A549 (cell line): Measurements from ENCODE around the gene ZRANB3. TPM values are rescaled to one million over a fixed set of nuclear protein-coding genes. Genes with fewer than 3 reads are reported as not detected.

Experiments
- ATAC-seq, 2 experiments: fragments of 200-7000 bp in 1 of 2; fragments of >200 bp in 1 of 2; cut with Nextera tagmentation in 1 of 2; cut with Tn5 transposase in 1 of 2; 3 replicates each; pipeline versions ENCODE4 v1.8.0 to v1.9.1; 2018 to 2020; ENCODE audit warnings: mild to moderate bottlenecking in 1 of 2, moderate library complexity in 1 of 2
- CTCF ChIA-PET: fragments of 300-600 bp; sonication (Branson Sonifier 250); formaldehyde crosslinking; extraction: SDS; loops from one replicate; lab custom pipeline; 2021; ENCODE audit warnings: antibody characterized with exemption, inconsistent platforms; lab: Yijun Ruan, JAX
- POLR2A ChIA-PET: fragments of 350-600 bp; formaldehyde crosslinking; extraction: SDS; loops from one replicate; lab custom pipeline; 2021; ENCODE audit warnings: antibody characterized with exemption, inconsistent platforms; lab: Yijun Ruan, JAX
- DNase-seq, 2 experiments: peaks; one replicate each; pipeline versions ENCODE4 v3.0.0 to v3.0.0-alpha.2; 2011 to 2016; ENCODE audit warnings: low read depth in 1 of 2, low spot score in 1 of 2
- FAIRE-seq: peaks from 2 replicates; lab custom pipeline; 2011; peaks lifted over from hg19 to GRCh38; lab: Jason Lieb, UNC
- H3K27ac ChIP-seq, 2 experiments: fragments of >200 bp; sonication (Bioruptor Twin); formaldehyde crosslinking; 3 replicates each; pipeline ENCODE4 v1.5.1; 2016 to 2017
- H3K4me1 ChIP-seq: fragments of >200 bp; sonication (Bioruptor Twin); formaldehyde crosslinking; 3 replicates; pipeline ENCODE4 v1.6.1; 2016
- H3K4me2 ChIP-seq: fragments of >200 bp; sonication (Bioruptor Twin); formaldehyde crosslinking; 3 replicates; pipeline ENCODE4 v1.6.1; 2016
- H3K4me3 ChIP-seq: fragments of >200 bp; sonication (Bioruptor Twin); formaldehyde crosslinking; 3 replicates; pipeline ENCODE4 v1.5.1; 2016
- H3K9me3 ChIP-seq: fragments of >200 bp; sonication (Bioruptor Twin); formaldehyde crosslinking; 3 replicates; pipeline ENCODE4 v1.6.1; 2016
- BHLHE40 ChIP-seq: IDR thresholded peaks from 2 replicates; pipeline ENCODE4 v1.6.1; 2012; ENCODE audit warnings: low read depth, low read length, inconsistent platforms
- CBX2 ChIP-seq: fragments of 200-600 bp; sonication (generic); IDR thresholded peaks from 2 replicates; pipeline ENCODE4 v1.6.1; 2016; ENCODE audit warnings: low read depth, mild to moderate bottlenecking, borderline replicate concordance
- CEBPB ChIP-seq, 2 experiments: fragments of >200 bp in 1 of 2; sonication (Bioruptor Twin) in 1 of 2; formaldehyde crosslinking in 1 of 2; IDR thresholded peaks; 2 replicates each; pipeline ENCODE4 v1.6.1; 2012 to 2016
- CHD4 ChIP-seq: fragments of 200-600 bp; sonication (generic); IDR thresholded peaks from 2 replicates; pipeline ENCODE4 v1.6.1; 2016; ENCODE audit warnings: antibody characterized with exemption, mild to moderate bottlenecking, borderline replicate concordance
- EHF ChIP-seq: fragments of 250-450 bp; sonication (Bioruptor Pico); IDR thresholded peaks from 2 replicates; pipeline ENCODE4 v1.5.0; 2020; ENCODE audit warnings: mild to moderate bottlenecking
- ESRRA ChIP-seq: fragments of 150-350 bp; IDR thresholded peaks from 2 replicates; pipeline ENCODE4 v1.6.1; 2014; ENCODE audit warnings: mild to moderate bottlenecking, low read length, borderline replicate concordance
- FOSB ChIP-seq: fragments of 250-450 bp; sonication (Bioruptor Pico); IDR thresholded peaks from 2 replicates; pipeline ENCODE4 v1.5.0; 2020; ENCODE audit warnings: mild to moderate bottlenecking, moderate library complexity
- FOSL2 ChIP-seq, 2 experiments: fragments of 450-650 bp in 1 of 2; fragments of >200 bp in 1 of 2; sonication (Bioruptor Twin) in 1 of 2; formaldehyde crosslinking; IDR thresholded peaks; 2 replicates each; pipeline versions ENCODE4 v1.5.0 to v1.6.1; 2016 to 2020; ENCODE audit warnings: mild to moderate bottlenecking in 1 of 2, moderate library complexity in 1 of 2
- FOXS1 ChIP-seq: fragments of 250-450 bp; sonication (Bioruptor Pico); IDR thresholded peaks from 2 replicates; pipeline ENCODE4 v1.5.0; 2020; ENCODE audit warnings: mild to moderate bottlenecking, moderate library complexity
- GATA3 ChIP-seq: IDR thresholded peaks from 2 replicates; pipeline ENCODE4 v1.6.1; 2012; ENCODE audit warnings: borderline replicate concordance
- HDAC2 ChIP-seq: fragments of 200-600 bp; sonication (generic); IDR thresholded peaks from 2 replicates; pipeline ENCODE4 v1.6.1; 2016
- HEYL ChIP-seq: fragments of 250-450 bp; sonication (Bioruptor Pico); IDR thresholded peaks from 2 replicates; pipeline ENCODE4 v1.8.0; 2021; ENCODE audit warnings: mild to moderate bottlenecking, moderate library complexity
- HOXA7 ChIP-seq: fragments of 250-450 bp; sonication (Bioruptor Pico); IDR thresholded peaks from 2 replicates; pipeline ENCODE4 v1.5.0; 2020; ENCODE audit warnings: mild to moderate bottlenecking, moderate library complexity
- HOXB13 ChIP-seq: fragments of 250-450 bp; sonication (Bioruptor Pico); IDR thresholded peaks from 2 replicates; pipeline ENCODE4 v1.5.0; 2020; ENCODE audit warnings: low read depth, mild to moderate bottlenecking, moderate library complexity
- JUNB ChIP-seq: fragments of >200 bp; sonication (Bioruptor Twin); formaldehyde crosslinking; IDR thresholded peaks from 2 replicates; pipeline ENCODE4 v1.6.1; 2016
- KDM1A ChIP-seq: fragments of 200-600 bp; sonication (generic); IDR thresholded peaks from 2 replicates; pipeline ENCODE4 v1.6.1; 2016; ENCODE audit warnings: low read depth, mild to moderate bottlenecking
- KDM5A ChIP-seq: fragments of 200-600 bp; sonication (generic); IDR thresholded peaks from 2 replicates; pipeline ENCODE4 v1.6.1; 2016; ENCODE audit warnings: antibody characterized with exemption, mild to moderate bottlenecking
- MYC ChIP-seq: IDR thresholded peaks from 2 replicates; pipeline ENCODE4 v1.6.1; 2012; ENCODE audit warnings: mild to moderate bottlenecking, inconsistent platforms, low read length, improper control_type of control experiment, borderline replicate concordance
- NFE2L2 ChIP-seq: fragments of 150-350 bp; conservative IDR thresholded peaks from 2 replicates; pipeline ENCODE4 v1.6.1; 2014; ENCODE audit warnings: low read length
- NR3C1 ChIP-seq: fragments of >200 bp; sonication (Bioruptor Twin); formaldehyde crosslinking; IDR thresholded peaks from 3 replicates; pipeline ENCODE4 v1.6.1; 2017
- POLR2AphosphoS2 ChIP-seq: conservative IDR thresholded peaks from 2 replicates; pipeline ENCODE4 v1.6.1; 2012; ENCODE audit warnings: low read length, improper control_type of control experiment, inconsistent platforms
- RCOR1 ChIP-seq: fragments of 150-350 bp; IDR thresholded peaks from 2 replicates; pipeline ENCODE4 v1.6.1; 2014; ENCODE audit warnings: antibody characterized with exemption, low read length, low read depth
- TFCP2L1 ChIP-seq: fragments of 250-450 bp; sonication (Bioruptor Pico); IDR thresholded peaks from 2 replicates; pipeline ENCODE4 v1.5.0; 2021; ENCODE audit warnings: mild to moderate bottlenecking
- ZC3H11A ChIP-seq: fragments of 450-650 bp; IDR thresholded peaks from 2 replicates; pipeline ENCODE4 v1.6.1; 2014; ENCODE audit warnings: antibody characterized with exemption, mild to moderate bottlenecking
- WGBS: methylation state at CpG from one replicate; pipeline ENCODE4 v1.1.6; 2017; ENCODE audit errors: missing lambda C conversion rate; 5-methylcytosine and 5-hydroxymethylcytosine counted together
- polyA plus RNA-seq, 4 experiments: library from polyadenylated mRNA; depleted of rRNA in 3 of 4; stranded (reverse); fragments of >200 nt; fragmentation: RNase III in 1 of 4; extraction: RNeasy Plus Mini Kit Qiagen cat#74134 plus additional on column Dnase treatment in 1 of 4; gene quantifications; 2 replicates in 3 of 4; 3 replicates in 1 of 4; pipeline ENCODE4 v1.2.3, GENCODE V29; 2011 to 2017
- TF ChIP-seq, protein P1 (sequence below): fragments of 200-600 bp; sonication (generic); IDR thresholded peaks from 2 replicates; pipeline ENCODE4 v1.6.1; 2016; ENCODE audit warnings: antibody characterized with exemption, mild to moderate bottlenecking, moderate library complexity
- TF ChIP-seq, protein P2 (sequence below): fragments of 250-450 bp; sonication (Bioruptor Pico); IDR thresholded peaks from 2 replicates; pipeline ENCODE4 v1.5.0; 2020; ENCODE audit warnings: low read depth, mild to moderate bottlenecking, moderate library complexity
- TF ChIP-seq, protein P3 (sequence below): fragments of >200 bp; sonication (Bioruptor Twin); formaldehyde crosslinking; IDR thresholded peaks from 3 replicates; pipeline ENCODE4 v1.6.1; 2016

The ZRANB3 gene
- polyA plus RNA-seq, 2 of the 4 experiments (the other 2 are of a cell fraction) = 6.2 to 12.4 TPM

DNA sequence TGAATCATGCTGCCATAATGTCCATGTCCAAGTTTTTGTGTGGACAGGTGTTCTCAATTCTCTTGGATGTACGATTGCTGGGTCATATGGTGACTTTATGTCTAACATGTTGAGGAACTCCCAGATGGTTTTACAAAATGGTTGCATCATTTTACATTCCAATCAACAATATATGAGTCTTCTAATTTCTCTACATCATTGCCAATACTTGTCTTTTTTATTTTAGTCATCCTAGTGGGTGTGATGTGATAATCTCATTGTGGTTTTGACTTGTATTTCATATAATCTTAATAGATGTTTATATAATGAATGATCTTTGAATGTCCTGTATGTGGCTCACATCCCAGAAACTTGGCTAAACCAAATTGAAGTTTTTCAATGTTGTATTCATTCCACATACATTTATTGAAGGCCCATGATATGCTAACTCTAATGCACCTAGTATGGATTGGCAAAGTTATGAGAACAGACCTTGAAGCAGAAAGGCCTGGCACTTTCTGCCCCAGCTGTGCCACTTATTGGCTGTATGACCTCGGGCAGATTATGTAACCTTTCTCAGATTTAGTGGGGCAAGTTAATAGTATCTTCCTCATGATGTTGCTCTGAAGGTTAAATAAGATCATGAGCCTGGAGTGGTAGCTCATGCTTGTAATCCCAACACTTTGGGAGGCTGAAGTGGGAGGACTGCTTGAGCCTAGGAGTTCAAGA is 273.5 kb downstream of the ZRANB3 start:
- H3K4me2 ChIP-seq = no peak overlapping the region
- no peak for ATAC-seq
- 54% methylated on average over 2 of the region's 2 CpGs for WGBS
- no peaks in the 10 kb centered on the region for H3K4me1 ChIP-seq
- no peak overlapping the region for H3K27ac ChIP-seq
- ChIA-PET CTCF (no interaction called here), POLR2A (no interaction called here)
- no peak overlapping the region for H3K4me3 ChIP-seq
- no peak for FAIRE-seq
- TF ChIP-seq FOSL2 (IDR thresholded peaks at IDR 0.05) (no peak), FOSL2 (CRISPR knock-in tag; IDR thresholded peaks at IDR 0.05) (no peak), GATA3 (no peak), KDM1A (no peak), CEBPB (IDR thresholded peaks at IDR 0.05) (no peak), ZC3H11A (no peak), ESRRA (no peak), NFE2L2 (no peak), HDAC2 (no peak), BHLHE40 (no peak), HOXA7 (CRISPR knock-in tag) (no peak), KDM5A (no peak), JUNB (no peak), HEYL (CRISPR knock-in tag) (no peak)
- TF ChIP-seq, protein P1, sequence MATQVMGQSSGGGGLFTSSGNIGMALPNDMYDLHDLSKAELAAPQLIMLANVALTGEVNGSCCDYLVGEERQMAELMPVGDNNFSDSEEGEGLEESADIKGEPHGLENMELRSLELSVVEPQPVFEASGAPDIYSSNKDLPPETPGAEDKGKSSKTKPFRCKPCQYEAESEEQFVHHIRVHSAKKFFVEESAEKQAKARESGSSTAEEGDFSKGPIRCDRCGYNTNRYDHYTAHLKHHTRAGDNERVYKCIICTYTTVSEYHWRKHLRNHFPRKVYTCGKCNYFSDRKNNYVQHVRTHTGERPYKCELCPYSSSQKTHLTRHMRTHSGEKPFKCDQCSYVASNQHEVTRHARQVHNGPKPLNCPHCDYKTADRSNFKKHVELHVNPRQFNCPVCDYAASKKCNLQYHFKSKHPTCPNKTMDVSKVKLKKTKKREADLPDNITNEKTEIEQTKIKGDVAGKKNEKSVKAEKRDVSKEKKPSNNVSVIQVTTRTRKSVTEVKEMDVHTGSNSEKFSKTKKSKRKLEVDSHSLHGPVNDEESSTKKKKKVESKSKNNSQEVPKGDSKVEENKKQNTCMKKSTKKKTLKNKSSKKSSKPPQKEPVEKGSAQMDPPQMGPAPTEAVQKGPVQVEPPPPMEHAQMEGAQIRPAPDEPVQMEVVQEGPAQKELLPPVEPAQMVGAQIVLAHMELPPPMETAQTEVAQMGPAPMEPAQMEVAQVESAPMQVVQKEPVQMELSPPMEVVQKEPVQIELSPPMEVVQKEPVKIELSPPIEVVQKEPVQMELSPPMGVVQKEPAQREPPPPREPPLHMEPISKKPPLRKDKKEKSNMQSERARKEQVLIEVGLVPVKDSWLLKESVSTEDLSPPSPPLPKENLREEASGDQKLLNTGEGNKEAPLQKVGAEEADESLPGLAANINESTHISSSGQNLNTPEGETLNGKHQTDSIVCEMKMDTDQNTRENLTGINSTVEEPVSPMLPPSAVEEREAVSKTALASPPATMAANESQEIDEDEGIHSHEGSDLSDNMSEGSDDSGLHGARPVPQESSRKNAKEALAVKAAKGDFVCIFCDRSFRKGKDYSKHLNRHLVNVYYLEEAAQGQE = no peak
- TF ChIP-seq, protein P2, sequence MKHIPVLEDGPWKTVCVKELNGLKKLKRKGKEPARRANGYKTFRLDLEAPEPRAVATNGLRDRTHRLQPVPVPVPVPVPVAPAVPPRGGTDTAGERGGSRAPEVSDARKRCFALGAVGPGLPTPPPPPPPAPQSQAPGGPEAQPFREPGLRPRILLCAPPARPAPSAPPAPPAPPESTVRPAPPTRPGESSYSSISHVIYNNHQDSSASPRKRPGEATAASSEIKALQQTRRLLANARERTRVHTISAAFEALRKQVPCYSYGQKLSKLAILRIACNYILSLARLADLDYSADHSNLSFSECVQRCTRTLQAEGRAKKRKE (CRISPR knock-in tag) = no peak
- TF ChIP-seq, protein P3, sequence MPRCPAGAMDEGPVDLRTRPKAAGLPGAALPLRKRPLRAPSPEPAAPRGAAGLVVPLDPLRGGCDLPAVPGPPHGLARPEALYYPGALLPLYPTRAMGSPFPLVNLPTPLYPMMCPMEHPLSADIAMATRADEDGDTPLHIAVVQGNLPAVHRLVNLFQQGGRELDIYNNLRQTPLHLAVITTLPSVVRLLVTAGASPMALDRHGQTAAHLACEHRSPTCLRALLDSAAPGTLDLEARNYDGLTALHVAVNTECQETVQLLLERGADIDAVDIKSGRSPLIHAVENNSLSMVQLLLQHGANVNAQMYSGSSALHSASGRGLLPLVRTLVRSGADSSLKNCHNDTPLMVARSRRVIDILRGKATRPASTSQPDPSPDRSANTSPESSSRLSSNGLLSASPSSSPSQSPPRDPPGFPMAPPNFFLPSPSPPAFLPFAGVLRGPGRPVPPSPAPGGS = no peak
- DNase-seq = no peak
- no peaks in the 10 kb centered on the region for H3K9me3 ChIP-seq

- H3K4me2 ChIP-seq = no peak overlapping the region
Observed at GRCh38 chr2:135256531-135257260, 274.3 kb downstream of the ZRANB3 start.

More at GRCh38 chr2:135256531-135257260, 274.3 kb downstream of the ZRANB3 start:
- TF ChIP-seq EHF (CRISPR knock-in tag) (no peak), CBX2 (no peak), HOXB13 (CRISPR knock-in tag) (no peak), TFCP2L1 (CRISPR knock-in tag) (no peak), POLR2AphosphoS2 (no peak), NR3C1 (no peak), FOXS1 (CRISPR knock-in tag) (no peak), CHD4 (no peak), RCOR1 (no peak), FOSB (no peak), CEBPB (IDR thresholded peaks at IDR 0.05) (no peak), ESRRA (no peak), MYC (no peak)
- TF ChIP-seq, protein P1 = no peak
- WGBS = 95% methylated on average over 3 of the region's 3 CpGs
- H3K4me1 ChIP-seq = no peaks in the 10 kb centered on the region
- no peak for ATAC-seq
- no peak for DNase-seq
- ChIA-PET CTCF (no interaction called here), POLR2A (no interaction called here)
- no peak for FAIRE-seq
- H3K27ac ChIP-seq = no peak overlapping the region
- H3K9me3 ChIP-seq = no peaks in the 10 kb centered on the region
- no peak overlapping the region for H3K4me3 ChIP-seq
